ENCODE measurements around the gene SORCS2.

The SORCS2 gene

DNA sequence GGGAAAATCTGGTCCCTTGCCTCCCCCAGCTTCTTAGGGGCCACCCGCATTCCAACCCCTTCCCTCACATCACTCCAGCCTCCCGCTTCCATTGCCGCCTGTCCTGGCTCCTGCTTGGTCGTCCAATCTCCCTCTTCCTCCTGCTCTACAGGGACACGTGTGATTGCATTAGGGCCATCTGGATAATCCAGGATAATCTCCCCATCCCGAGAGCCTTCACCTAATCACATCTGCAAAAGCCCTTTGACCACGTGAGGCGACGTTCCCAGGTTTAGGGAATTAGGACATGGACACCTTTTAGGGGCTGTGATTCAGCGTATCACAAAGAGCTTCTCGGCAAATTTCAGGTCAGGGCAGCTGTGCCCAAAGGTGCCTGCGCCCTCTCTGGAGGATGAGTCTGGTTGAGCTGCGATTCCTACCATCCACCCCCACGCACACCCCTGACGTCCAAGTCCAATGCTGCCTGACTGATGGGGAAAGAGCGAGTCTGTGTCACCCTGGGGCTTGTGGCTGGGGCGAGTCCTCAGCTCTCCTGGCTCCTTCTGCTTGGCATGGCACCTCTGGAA, 137.8 kb downstream of the SORCS2 start:
- DNase-seq, result no peak

DNA sequence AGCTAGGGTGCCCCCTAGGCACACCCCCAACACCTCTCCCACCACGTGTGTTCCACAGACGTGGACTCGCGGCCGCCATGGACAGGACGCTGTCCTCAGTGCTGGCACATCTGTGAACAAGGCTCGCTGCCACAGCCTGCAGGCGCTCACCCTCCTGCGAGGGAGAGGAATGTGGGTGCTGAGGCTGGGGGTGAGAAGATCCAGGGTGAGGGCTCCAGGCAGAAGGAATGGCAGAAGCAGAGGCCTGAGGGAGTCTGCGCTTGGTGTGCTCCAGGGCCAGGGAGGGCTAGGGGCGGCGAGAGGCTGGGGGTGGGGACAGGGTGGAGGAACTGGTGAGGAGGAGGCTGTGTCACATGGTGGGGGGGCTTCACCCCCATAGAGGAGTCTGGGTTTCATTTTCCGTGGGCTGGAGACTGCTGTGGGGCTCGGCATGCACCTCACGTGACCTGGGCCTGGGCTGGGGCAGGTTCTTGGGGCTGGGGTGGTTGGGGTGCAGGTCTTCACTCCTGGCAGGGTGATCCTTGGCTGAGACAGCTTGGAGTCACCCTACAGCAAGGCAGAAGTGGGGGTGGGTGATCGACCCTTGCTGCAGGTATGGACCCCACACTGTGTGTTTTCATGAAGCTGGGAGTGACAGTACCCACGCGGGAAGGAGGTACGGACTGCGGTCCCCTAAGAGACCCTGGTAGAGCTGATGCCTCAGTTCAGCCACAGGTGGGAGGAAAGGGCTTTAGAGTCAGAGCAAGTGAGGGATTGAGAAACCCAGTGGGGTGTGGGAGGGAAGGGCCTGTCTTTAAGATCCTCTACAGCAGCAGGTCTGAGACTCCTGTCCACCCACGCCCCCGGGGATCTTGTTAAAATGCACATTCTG, 138.7 kb downstream of the SORCS2 start:
- DNase-seq, result no peak

DNA sequence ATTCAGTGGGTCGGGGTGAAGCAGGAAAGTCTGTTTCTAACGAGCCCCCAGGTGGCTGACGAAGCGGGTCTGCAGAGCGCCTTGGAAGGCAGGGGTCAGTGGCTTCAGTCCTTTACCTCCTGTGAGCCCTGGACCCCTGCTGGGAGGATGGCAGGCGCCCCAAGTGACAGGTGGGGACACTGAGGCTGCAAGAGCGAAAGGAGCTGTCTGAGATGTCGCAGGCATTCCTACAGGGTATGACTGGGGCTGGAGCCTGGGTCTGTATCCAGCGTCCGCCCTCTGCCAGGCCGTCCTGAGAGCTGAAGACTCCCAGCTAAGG, 139.3 kb downstream of the SORCS2 start:
- no peak for DNase-seq

DNA sequence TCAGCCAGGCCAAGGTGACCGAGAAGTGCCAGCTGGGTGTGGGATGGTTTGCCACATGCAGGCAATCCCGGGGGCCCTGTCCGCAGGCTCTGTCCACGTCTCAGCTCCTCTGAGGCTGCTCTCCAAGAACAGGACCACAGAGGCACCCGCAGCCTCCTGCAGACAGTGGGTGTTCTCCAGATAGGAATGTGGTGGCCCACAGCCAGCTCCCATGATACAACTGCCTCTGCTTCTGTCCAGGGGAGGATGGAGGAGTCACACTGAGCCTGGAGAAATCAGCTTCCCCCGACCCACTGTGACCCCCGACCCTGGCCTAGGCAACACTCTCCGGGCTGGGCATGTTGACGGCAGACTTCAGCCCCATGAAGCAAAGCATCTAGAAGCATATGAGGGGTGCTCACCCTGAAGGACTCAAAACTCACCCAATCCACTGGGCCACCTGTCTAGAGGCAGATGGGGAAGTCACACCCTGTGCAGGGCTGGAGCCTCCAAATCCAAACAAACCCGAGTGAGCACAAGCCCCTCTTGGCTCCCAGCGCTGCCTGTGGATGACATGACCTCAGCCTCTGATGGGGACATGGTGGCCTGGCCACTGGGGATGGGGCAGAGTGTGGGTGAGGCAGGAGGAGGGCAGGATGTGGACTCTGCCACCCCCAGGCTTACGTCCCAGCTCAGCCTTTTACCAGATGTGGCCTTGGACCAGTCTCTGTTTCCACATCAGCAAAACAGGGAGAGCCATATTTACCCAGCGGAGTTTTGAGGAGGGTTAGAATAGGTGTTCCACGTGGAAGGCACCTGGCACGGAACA, 140.1 kb downstream of the SORCS2 start:
- no peak for DNase-seq

DNA sequence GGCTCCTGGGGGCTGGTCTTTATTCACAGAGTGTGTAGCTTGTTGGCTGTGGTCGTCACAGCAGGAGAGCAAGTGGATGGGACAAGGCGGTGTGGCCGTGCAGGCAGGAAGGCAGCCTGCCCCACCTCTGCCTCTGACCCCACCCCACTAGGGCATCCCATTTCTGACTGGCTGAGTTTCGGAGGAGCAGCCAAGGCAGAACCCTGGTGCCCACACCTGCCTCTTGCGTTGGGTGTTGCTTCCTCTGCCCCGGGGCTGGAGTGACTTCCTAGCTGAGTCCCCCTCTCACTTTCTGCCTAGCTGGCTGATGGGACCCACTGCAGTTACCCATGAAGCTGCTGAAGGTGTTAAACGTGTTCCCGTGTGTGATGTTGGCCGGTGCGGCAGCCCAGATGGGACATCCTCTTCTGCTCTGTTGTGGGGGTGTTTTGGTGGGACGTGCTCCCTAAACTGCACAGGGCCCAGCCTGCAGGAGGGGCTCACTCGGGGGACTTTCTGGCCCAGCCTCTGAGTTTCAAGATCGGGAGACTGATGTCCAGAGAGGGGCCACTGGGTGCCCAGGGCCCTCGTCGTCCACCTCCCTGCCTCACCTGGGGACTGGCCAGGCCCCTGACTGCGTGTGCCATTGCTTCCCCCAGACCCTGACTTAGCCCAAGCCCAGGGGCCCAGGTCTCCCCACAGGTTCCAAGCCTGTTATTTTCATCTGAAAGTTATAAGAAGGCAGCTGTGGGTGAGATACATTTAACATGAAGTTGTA, 140.9 kb downstream of the SORCS2 start:
- no peak for DNase-seq

DNA sequence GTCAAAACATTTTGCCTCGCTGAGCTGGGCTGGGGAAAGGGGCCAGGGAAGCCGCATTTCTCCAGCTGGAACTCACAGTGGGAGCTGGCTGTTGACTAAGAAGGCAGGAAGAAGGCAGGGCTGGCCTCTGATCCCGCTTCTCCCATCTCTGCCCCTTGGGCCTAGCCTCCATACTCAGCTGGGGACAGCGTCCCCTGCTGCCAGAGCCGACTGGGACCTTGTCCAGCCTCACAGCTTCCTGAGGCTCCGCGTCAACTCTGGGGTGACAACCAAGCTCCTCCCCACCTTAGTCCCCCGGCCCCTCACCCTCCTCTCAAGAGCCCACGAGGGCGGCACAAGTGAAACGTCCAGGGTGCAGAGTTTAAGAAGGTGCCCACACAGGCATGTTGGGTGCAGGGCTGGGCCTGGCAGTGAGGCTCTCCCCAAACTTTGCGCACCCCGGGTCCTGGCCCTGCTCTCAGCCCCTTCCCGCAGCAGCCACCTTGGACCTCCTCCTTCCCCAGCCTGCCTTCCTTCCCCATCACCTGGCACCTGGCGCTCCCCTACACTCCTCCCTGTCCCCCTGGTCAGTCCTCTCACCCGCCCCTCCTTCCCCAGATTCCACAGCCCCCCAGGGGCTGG, 141.6 kb downstream of the SORCS2 start:
- no peak for DNase-seq

DNA sequence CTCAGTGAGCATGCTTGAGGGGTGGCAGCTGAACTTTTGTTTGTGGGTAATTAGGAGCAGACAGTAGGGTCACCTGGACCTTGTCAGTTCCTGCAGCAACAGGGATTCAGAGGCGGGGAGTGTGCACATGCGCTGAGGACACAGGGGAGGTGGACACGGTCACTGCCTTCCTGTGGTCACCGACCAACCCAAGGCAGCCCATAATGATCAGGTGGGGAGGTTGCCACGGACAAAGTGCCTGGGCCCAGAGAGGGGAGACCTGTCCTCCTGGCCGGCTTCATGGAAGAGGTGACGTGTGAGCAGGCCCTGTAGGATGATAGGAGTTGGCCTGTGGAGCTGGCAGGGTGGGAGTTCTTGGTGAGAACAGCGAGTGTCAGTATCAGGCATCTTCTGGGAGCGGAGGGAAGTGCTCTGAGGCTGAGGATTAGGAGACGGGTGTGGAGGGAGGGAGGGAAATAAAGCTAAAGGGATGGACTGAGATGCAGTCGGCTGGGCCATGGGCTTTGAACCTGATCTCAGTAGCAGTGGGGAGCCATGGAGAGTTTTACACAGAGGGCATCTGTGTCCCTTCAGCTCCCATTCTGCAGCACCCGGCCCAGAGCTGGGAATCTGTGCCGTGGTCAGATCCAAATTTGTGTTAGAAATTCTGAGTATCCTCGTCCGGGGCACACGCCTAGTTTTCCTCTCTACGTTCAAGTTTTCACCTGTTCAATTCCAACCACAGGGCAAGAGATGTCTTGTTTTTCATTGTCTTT, 142.4 kb downstream of the SORCS2 start:
- no peak for DNase-seq

DNA sequence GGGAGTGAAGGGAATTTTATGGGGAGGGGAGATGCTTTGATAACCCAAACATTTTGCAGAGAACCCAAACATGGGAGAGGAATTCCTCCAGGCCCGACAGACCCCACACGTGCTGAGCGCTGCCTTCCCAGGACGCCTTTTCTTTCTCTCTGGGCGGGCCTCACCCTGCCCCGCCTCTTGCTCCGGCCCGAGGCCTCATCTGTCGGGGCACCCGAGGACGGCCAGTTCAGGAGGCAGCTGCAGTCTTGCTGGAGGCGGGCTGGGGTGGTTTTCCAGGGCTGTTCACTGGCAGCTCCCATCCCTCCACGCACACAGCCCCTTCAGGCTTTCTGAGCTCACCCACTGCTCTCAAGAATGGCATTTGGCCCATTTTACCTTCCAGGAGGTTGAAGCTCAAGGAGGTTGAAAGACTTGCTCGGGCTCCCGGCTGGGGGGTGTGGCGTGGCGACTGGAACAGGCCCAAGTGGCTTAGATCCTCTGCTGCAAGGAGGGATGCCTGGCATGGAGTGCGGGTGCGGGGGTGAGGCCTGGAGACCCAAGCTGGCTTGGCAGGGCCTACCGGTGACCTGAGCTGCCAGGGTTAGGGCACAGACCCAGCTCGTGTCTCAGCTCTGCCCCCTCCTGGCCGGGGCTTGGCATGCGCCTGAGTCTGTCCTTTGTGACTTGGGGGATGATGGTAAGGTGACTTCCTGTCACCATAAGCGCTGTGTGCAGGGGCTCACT, 143.2 kb downstream of the SORCS2 start:
- peak; percentile 79 for DNase-seq

DNA sequence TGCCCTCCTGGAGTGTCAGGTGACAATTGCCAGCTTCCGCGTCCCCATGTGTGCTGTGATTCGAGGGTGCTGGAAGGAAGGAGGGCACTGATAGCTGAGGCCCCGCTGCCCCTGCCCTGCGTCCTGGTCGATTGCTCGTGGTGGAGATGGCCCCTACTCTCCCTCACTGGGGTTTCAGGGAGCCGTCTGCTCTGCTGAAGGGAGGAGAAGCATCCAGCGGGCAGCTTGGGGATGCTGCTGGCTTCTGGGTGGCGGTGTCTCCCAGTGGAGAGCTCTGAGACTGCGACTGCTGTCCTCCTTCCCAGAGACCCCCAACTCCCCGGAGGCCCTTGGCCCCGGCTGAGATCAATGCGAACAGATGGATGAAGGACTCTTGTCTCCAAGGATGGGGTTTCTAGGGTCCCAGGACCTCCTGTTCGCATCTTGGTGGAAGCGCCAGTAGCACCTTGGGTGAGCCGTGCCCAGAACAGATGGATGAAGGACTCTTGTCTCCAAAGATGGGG, 143.8 kb downstream of the SORCS2 start:
- no peak for DNase-seq

DNA sequence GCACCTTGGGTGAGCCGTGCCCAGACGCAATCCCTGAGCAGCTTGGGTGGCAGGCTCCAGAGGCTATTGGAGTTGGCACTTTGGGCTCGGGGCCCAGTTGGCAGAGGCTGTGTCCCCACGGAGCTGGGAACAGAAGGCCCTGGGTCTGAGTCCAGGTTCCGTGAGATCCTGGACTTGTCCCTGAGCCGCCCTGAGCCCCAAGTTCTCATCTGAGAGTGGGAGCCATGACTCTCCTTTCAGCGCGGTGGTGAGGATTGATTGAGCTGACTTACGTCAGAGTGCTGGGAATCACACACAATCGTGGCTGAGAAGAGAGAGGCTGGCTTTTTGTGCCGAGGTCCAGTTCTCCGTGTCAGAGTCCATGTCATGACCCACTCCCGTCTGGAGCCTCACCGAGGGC, 144.4 kb downstream of the SORCS2 start:
- no peak for DNase-seq

DNA sequence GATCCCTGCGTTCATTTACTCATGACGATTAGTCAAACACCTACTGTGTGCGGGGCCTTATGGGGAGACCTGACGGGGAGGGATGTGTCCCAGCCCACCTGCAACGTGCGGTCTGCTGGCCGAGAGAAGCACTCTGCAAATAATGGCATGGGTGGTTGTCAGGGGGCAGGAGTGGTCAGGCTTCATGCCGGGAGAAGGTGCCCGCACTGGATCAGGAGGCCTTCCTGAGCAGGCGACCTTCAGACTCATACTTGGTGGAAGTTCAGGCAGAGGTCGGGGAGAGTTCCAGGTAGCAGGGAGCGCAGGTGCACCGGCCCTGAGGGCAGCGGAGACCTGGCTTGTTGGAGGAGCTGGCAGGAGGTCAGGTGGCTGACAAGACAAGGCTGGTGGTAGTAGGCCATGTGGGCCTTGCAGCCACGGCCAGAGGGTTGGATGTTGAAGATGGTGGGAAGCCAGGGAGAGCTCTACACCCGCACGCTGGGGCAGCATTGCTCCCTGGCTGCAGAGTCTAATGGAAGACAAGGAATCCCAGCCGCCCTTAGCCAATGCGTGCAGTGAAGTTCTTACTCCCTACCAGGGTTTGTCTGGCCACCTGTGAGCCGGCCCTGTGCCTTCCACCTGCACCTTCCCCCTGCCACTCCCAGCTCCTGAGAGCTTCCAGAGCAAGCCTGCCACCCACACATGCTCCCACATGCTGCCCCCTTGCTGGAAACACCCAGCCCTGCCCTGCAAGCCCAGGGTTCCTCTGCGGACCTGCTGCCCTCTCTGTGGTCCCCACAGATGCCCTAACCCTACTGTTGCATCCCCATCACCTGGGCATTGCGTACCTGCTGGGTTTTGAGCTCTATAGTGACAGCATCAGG, 145.1 kb downstream of the SORCS2 start:
- DNase-seq, result no peak

DNA sequence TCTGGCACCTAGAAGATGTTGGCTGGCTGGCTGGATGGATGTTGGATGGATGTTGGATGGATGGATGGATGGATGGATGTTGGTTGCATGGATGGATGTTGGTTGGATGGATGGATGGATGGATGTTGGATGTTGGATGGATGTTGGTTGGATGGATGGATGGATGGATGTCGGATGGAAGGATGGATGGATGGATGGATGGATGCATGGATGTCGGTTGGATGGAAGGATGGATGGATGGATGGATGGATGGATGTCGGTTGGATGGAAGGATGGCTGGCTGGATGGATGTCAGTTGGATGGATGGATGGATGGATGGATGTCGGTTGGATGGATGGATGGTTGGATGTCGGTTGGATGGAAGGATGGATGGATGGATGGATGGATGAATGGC, 145.7 kb downstream of the SORCS2 start:
- DNase-seq, result no peak

DNA sequence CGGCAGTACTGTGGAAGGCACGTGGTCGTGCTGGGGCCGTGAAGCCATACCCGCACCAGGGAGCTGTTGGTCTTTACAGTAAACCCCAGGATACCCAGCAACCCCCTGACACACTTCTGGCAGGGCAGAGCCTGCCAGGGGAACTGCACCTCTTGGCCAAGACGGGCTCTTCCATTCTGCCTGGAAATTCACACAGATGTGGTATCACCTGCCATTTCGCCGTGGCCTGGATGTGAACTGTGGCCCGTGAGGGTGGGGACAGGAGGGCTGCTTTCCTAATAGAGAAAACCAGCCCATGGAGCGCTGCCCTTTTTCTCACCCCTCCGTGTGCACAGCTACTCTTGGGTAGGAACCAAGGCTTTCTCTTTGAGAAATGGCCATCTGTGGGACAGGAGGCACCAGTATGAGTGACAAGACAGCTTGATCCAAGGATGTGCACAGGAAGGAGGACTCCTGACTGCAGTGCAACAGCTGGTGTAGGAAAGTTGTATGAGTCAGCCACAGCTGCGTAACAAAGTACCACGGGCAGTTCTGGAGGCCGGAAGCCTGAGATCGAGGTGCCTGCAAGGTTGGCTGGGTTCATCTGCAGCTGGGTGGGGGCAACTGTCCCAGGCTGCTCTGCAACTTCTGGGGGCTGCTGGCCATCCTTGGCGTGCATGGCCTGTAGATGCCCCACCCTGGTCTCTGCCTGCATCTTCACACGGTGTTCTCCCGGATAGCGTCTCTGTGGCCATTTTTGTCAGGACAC, 146.7 kb downstream of the SORCS2 start:
- DNase-seq, result no peak

DNA sequence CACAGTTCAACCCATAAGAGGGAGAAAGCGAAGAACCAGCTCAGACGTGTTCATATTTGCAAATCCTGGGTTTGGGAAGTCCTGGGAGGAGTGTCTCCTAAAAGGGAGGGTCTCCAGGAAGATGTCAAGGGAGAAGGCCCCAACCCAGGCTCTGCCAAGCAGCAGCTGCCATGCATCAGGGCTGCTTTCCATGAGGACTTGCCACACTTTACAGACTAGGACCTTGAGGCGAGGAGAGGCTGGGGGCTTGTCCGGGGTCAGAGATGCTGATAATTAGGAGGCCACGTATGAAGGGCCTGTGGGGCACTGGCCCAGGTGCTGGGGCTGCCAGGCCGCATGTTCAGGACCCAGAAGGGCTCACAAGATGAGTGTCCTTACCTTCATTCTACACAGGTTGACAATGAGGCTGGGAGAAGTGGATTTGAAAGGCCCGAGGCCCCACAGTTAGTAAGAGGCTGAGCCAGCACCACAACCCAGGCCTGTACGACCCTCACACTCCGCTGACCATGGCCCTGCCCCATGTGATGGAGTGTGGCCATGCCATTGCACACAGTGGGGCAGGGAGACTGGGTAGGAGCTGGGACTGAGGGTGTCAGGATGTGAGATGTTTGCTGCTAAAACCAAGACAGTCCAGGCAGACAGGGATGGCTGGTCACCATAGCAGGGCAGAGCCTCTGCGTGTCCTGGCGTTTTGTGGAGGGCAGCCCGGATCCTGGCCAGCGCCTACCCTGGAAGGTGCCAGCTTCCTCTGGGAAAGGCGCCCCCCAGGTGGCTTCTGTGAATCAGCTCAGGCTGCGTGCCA, 147.6 kb downstream of the SORCS2 start:
- DNase-seq, result no peak

DNA sequence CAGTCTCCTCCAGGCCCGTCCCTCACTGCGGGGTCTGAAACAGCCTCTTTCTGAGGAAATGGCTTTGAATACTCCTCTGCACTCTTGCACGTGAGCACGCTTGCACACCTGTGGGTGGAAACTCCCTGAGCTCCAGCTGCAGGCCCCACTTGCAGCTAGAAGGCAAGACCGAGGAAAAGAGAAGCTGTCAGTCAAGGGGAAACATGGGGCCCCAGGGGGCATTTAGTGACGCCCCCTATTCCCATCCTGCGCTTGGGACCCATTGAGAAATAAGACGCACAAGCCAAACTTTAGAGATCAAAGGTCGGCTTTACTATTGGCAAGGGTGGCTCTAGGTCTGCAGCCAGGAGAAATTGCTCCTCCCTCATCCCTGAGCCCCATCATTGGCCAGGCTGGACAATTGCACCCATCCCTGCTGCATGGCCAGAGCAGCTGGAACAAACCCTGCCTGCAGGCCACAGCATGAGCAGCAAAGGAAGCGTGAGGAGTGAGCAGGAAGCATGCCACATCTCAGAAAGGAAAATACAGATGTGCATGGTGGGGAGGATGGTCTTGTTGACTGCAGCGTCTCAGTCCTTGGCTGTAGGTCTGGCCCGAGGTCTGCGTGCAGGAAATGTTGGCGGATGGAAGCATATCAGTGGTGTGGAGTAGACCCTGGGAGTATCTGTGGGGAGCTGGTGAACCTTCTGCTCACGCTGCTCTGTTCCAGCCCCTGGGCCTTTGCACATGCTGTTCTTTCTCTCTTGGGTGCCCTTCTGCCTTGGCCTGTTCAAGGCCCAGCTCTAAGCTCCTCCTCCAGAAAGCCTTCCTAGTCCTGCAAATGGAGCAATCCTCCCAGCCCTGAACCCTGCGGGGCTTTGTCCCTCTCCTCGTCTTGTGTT, 148.5 kb downstream of the SORCS2 start:
- no peak for DNase-seq

DNA sequence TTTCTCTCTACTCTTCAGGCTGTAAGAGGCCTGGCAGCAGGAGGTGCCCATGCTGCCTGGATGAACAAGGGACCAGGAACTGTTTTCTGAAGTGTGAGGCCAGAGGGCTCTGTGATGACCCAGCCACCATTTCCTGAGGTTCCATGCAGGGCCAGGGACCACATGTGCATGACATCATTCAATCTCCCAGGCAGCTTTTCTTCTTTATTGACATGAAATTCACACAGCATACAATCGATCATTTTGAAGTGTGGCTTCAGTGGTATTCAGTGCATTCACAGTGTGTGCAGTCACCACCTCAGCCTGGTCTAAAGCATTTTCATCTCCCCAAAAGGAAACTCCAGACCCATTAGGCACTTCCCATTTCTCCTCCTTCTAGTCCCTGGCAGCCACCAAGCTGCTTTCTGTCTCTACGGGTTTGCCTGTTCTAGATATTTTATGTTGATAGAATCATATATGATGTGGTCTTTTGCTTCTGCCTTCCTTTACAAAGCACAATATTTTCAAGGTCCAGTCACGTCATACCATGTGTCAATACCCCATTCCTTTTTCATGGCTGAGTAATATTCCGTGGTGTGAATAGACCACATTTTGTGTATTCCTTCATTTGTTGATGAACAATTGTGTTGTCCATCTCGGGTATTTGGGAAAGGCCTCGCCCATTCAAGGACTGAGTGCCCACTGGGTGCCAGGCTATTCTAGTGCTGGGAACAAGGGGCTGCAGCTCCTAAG, 149.3 kb downstream of the SORCS2 start:
- DNase-seq, result no peak
